NCI-H510A (cell line): Measurements from ENCODE around the gene TRPC4AP.

Experiments used
- DNase-seq: peaks from one replicate; lab custom pipeline; 2025; lab: John Stamatoyannopoulos, UW

The TRPC4AP gene

DNA sequence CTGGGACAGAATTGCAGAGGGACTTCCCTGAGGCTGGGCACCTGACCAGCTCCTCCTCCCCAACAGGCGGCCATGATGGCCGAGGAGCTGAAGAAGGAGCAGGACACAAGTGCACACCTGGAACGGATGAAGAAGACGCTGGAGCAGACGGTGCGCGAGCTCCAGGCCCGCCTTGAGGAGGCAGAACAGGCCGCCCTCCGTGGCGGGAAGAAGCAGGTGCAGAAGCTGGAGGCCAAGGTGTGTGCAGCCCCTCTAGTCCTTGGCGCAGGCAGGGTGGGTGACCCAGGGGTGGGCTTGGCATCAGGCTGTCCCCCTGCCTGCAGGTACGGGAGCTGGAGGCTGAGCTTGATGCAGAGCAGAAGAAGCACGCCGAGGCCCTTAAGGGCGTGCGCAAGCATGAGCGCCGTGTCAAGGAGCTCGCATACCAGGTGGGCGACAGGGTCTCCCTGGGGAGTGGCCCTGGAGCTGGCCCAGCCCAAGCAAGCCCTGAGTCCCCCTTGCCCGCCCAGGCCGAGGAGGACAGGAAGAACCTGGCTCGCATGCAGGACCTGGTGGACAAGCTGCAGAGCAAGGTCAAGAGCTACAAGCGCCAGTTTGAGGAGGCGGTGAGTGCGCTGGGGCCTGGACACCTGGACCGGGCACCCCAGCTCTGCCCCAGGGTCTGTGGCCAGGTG, 91.5 kb downstream of the TRPC4AP start:
- DNase-seq = no peak

DNA sequence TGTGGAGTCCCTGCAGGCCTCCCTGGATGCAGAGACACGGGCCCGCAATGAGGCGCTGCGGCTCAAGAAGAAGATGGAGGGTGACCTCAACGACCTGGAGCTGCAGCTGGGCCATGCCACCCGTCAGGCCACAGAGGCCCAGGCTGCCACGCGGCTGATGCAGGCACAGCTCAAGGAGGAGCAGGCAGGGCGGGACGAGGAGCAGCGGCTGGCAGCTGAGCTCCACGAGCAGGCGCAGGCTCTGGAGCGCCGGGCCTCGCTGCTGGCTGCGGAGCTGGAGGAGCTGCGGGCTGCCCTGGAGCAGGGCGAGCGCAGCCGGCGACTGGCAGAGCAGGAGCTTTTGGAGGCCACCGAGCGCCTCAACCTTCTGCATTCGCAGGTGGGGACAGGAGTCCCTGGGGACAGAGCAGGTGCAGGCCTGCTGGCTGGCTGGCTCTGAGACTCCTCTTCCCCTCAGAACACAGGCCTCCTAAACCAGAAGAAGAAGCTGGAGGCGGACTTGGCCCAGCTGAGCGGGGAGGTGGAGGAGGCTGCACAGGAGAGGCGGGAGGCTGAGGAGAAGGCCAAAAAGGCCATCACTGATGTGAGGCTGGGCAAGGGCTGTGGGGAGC, 92.2 kb downstream of the TRPC4AP start:
- DNase-seq = no peak

- no peak for DNase-seq
Observed at GRCh38 chr20:34999782-35000181, 92.8 kb downstream of the TRPC4AP start.

DNA sequence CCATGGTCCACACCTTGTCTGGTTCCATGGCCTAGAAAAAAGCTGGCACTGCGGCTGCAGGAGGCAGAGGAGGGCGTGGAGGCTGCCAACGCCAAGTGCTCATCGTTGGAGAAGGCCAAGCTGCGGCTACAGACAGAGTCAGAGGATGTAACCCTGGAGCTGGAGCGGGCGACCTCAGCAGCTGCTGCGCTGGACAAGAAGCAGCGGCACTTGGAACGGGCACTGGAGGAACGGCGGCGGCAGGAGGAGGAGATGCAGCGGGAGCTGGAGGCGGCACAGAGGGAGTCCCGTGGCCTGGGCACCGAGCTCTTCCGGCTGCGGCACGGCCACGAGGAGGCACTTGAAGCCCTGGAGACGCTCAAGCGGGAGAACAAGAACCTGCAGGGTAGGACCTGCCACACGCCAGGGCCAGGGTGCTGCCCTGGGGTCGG, 93.6 kb downstream of the TRPC4AP start:
- no peak for DNase-seq

DNA sequence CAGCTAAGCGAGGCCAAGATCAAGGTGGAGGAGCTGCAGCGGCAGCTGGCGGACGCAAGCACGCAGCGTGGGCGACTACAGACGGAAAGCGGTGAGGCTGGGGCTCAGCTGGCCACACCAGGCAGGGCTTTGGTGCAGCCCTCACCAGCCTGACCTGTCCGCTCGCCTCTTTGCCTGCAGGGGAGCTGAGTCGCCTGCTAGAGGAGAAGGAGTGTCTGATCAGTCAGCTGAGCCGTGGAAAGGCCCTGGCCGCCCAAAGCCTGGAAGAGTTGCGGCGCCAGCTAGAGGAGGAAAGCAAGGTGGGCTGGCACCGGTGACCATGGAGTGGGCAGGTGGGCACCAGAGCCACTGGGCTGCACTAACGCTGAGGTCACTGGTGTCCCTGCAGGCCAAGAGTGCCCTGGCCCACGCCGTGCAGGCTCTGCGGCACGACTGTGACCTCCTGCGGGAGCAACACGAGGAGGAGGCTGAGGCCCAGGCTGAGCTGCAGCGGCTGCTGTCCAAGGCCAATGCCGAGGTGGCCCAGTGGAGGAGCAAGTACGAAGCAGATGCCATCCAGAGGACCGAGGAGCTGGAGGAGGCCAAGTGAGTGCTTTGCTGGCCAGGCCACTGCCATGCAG, 94.2 kb downstream of the TRPC4AP start:
- DNase-seq = no peak

DNA sequence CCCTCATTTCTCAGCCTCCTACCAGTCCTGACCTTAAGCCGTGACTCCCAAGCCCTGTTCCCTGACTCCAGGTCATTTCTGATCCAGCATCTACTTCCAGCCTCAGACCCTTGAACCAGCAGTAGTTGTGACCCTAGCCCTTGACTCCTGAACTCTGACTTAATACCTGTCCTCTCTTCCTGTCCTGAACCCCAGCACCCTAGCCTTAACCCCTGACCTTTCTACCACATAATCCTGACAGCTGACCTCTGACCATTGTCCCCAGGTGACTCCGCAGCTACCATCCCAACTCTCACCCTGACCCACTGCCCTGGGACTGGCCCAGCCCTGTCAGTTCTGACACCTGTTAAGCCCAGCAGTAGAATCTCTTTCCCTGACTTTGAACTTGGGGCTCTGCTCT, 94.8 kb downstream of the TRPC4AP start:
- no peak for DNase-seq

DNA sequence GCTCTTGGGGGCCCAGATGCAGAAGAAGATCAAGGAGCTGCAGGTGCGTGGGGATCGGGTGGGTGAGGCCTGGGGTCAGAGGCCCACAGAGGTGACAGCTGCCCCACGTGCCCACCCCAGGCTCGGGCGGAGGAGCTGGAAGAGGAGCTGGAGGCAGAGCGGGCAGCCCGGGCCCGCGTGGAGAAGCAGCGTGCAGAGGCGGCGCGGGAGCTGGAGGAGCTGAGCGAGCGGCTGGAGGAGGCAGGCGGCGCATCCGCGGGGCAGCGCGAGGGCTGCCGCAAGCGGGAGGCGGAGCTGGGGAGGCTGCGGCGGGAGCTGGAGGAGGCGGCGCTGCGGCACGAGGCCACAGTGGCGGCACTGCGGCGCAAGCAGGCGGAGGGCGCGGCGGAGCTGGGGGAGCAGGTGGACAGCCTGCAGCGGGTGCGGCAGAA, 95.5 kb downstream of the TRPC4AP start:
- DNase-seq = no peak

DNA sequence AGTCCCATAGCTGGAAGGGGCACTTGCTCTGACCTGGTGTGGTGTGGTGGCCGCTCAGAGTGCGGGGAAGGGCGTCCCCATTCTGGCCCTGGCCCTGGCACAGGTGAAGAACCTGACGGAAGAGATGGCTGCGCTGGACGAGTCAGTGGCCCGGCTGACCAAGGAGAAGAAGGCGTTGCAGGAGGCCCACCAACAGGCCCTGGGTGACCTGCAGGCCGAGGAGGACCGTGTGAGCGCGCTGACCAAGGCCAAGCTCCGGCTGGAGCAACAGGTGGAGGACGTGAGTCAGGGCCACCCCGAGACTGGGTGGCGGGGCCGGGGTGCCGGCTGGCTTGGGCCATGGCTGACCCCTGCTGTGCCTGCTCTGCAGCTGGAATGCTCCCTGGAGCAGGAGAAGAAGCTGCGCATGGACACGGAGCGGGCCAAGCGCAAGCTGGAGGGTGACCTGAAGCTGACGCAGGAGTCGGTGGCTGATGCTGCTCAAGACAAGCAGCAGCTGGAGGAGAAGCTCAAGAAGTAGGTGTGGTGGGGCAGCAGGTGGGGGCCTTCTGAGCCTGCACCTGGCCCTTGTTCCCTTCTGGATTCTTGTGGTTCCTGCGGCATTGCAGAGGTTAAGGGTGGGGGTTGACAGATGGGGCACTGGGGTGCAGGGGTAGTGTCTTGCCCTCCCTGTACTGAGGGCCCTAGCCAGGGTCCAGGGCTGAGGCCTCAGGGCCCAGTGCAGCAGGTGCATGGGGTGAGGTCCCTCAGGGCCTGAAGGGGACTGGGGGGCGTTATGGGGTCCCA, 96.2 kb downstream of the TRPC4AP start:
- no peak for DNase-seq

- DNase-seq = no peak
Observed at GRCh38 chr20:34995696-34996095, 96.9 kb downstream of the TRPC4AP start.

DNA sequence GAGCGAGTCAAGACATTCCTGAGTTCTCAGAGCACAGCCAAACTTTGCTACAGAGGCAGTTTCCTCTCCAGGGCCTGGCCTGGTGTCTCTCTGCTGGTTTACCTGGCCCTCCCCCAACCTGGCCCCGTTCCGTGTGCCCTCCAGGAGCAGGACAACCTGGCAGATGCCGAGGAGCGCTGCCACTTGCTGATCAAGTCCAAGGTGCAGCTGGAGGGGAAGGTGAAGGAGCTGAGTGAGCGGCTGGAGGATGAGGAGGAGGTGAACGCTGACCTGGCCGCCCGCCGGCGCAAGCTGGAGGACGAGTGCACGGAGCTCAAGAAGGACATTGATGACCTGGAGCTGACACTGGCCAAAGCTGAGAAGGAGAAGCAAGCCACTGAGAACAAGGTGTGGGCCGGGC, 97.4 kb downstream of the TRPC4AP start:
- no peak for DNase-seq

- no peak for DNase-seq
Observed at GRCh38 chr20:34994509-34995131, 98.0 kb downstream of the TRPC4AP start.

- no peak for DNase-seq
Observed at GRCh38 chr20:34993941-34994508, 98.6 kb downstream of the TRPC4AP start.

- no peak for DNase-seq
Observed at GRCh38 chr20:34992751-34993417, 99.7 kb downstream of the TRPC4AP start.

- no peak for DNase-seq
Observed at GRCh38 chr20:34990661-34991214, 101.9 kb downstream of the TRPC4AP start.

GRCh38 chr20:34990231-34990630, 102.4 kb downstream of the TRPC4AP start:
- DNase-seq = no peak

- DNase-seq = no peak
Observed at GRCh38 chr20:34989670-34990069, 102.9 kb downstream of the TRPC4AP start.

DNA sequence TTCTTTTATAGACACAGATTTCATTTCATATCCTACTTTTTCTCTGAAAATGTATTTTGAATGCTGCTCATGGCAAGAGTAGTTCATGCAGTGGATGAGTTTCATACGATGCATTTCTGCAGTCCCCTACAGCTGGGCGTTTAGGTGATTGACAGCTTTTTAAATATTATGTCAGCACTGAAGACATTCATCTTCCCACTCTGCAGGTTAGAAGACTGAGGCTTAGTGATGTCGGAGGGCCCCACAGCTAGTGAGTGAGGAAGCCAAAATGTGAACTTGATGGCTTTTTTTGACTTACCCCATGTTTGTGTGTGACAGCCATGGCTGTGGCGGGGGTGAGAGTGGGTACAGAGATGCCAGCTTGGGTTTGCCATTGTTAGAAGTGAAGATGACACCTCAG, 103.5 kb downstream of the TRPC4AP start:
- no peak for DNase-seq

GRCh38 chr20:34988191-34988540, 104.4 kb downstream of the TRPC4AP start:
- DNase-seq = no peak

DNA sequence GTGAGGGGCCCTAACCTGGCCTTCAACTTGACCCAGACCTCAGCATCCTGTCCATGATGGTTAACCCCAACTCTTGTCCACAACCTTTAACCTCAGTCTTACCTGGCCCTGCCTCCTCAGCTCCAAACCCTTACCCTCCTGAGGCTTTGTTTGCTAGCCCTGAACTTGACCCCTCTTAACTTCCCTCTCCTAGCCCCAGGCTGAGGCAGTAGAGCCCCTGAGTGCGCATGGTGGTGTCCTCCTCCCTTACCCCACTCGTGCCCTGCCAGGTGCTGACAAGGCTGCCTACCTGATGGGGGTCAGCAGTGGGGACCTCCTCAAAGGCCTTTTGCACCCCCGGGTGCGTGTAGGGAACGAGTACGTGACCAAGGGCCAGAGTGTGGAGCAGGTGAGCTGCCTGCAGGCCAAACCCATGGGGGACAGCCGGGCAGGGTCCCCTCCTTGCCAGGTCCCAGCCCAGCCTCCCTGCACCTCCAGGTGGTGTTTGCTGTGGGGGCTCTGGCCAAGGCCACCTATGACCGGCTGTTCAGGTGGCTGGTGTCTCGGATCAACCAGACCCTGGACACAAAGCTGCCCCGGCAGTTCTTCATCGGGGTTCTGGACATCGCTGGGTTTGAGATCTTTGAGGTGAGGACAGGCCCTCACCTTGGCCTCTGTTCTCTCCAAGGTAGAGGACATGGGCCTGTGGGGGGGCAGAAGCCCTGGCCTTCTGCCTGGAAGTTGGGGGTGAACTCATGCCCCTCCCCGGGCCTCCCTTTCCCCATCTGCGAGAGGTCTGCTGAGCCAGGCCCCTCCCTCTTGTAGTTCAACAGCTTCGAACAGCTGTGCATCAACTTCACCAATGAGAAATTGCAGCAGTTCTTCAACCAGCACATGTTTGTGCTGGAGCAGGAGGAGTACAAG, 105.1 kb downstream of the TRPC4AP start:
- DNase-seq = no peak
